Measurements from ENCODE around the gene THRAP3. TPM values are rescaled to one million over a fixed set of nuclear protein-coding genes. Genes with fewer than 3 reads are reported as not detected.

Gene THRAP3
- total and polyA plus RNA-seq, 9 of the 15 experiments (the other 6 are each of a cell fraction or from before 2014, with no cell fraction given): 66.2 to 135 (median 113) TPM

DNA sequence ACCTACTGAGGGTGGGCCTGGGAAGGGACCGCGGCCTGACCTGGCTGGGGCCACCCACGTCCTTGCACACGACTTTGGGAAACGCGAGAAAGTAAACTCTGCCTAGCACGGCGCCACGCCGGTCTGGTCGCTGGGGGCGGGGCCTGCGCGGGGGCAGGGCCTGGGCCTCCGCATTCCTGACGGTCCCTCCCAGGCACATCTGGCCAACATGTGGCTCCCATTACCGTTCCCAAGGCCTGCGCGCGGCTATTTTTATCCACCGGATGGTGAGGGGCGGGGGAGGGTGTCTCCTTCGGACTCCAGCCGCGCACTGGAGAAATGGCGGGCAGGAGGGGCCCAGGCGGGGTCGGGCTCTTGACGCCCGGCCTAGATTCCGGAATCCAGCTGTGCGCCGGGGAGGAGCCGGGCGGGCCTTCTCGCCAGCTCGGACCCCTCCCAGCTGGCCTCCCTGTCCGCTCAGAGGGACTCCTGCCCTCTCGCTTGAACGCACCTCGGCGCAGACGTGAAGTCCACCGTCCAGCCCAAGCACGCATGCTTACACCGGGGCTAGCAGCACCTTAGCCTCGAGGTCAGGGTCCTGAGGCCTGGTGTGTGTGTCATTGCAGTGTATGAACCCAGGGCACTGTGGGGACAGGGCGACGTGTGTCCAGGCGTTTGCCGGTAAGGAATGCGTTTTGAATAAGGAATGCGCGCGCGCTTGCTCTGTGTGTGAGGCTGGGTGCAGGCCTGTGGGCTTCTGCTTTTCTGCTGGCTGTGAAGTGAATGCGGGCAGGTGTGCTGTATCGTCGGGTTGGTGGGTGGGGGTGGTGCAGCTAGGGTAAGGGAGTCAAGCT lies 97.1 kb downstream of the THRAP3 start (continued):
- 0 out of 2 replicates have a peak, but pooled peaks have one; percentile 16 for TF ChIP-seq TCF7 (IDR thresholded peaks at IDR 0.05; ENCODE audit: borderline replicate concordance)
- TF ChIP-seq FOXJ3 (CRISPR knock-in tag; IDR thresholded peaks at IDR 0.05): no peak
- TF ChIP-seq BRCA1 (IDR thresholded peaks at IDR 0.05): no peak
- TF ChIP-seq BRCA1 (CRISPR knock-in tag; IDR thresholded peaks at IDR 0.05): no peak
- TF ChIP-seq ZNF140 (CRISPR knock-in tag; IDR thresholded peaks at IDR 0.05): no peak
- no peak for TF ChIP-seq HNRNPUL1 (IDR thresholded peaks at IDR 0.05; ENCODE audit: low read length)
- no peak for TF ChIP-seq EHMT2 (IDR thresholded peaks at IDR 0.05)
- 0 out of 2 replicates have a peak, but pooled peaks have one; percentile 18 for TF ChIP-seq GATAD2B (IDR thresholded peaks at IDR 0.05; ENCODE audit: borderline replicate concordance)
- 0 out of 2 replicates have a peak, but pooled peaks have one; percentile 10 for TF ChIP-seq ELF2 (CRISPR knock-in tag; IDR thresholded peaks at IDR 0.05)
- peak; percentile 58; the same call in 1 of the 2 replicates for TF ChIP-seq TOE1 (IDR thresholded peaks at IDR 0.05; ENCODE audit: borderline replicate concordance)
- TF ChIP-seq TOE1 (CRISPR knock-in tag; IDR thresholded peaks at IDR 0.05; ENCODE audit: borderline replicate concordance, low read depth): no peak
- no peak for TF ChIP-seq PHB (CRISPR knock-in tag; IDR thresholded peaks at IDR 0.05)
- no peak for TF ChIP-seq MECOM (CRISPR knock-in tag; IDR thresholded peaks at IDR 0.05)
- TF ChIP-seq NCOA2 (IDR thresholded peaks at IDR 0.05; ENCODE audit: partially characterized antibody in 2 of 2): no peak
- peak; percentile 63; the same call in 1 of the 2 replicates for TF ChIP-seq GTF2E2 (tag; IDR thresholded peaks at IDR 0.05)
- TF ChIP-seq, protein P1, sequence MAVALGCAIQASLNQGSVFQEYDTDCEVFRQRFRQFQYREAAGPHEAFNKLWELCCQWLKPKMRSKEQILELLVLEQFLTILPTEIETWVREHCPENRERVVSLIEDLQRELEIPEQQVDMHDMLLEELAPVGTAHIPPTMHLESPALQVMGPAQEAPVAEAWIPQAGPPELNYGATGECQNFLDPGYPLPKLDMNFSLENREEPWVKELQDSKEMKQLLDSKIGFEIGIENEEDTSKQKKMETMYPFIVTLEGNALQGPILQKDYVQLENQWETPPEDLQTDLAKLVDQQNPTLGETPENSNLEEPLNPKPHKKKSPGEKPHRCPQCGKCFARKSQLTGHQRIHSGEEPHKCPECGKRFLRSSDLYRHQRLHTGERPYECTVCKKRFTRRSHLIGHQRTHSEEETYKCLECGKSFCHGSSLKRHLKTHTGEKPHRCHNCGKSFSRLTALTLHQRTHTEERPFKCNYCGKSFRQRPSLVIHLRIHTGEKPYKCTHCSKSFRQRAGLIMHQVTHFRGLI (CRISPR knock-in tag; IDR thresholded peaks at IDR 0.05): no peak
- TF ChIP-seq, protein P2, sequence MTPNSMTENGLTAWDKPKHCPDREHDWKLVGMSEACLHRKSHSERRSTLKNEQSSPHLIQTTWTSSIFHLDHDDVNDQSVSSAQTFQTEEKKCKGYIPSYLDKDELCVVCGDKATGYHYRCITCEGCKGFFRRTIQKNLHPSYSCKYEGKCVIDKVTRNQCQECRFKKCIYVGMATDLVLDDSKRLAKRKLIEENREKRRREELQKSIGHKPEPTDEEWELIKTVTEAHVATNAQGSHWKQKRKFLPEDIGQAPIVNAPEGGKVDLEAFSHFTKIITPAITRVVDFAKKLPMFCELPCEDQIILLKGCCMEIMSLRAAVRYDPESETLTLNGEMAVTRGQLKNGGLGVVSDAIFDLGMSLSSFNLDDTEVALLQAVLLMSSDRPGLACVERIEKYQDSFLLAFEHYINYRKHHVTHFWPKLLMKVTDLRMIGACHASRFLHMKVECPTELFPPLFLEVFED (CRISPR knock-in tag; conservative IDR thresholded peaks at IDR 0.05): peak; percentile 33; the same call in 1 of the 2 replicates
- TF ChIP-seq, protein P3, sequence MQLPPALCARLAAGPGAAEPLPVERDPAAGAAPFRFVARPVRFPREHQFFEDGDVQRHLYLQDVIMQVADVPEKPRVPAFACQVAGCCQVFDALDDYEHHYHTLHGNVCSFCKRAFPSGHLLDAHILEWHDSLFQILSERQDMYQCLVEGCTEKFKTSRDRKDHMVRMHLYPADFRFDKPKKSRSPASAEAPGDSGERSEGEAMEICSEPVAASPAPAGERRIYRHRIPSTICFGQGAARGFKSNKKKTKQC (CRISPR knock-in tag; IDR thresholded peaks at IDR 0.05): 0 out of 2 replicates have a peak, but pooled peaks have one; percentile 93
- TF ChIP-seq ZNF75A (CRISPR knock-in tag; IDR thresholded peaks at IDR 0.05): no peak; the same call in 1 of the 2 replicates
- no peak for TF ChIP-seq ZNF696 (CRISPR knock-in tag; conservative IDR thresholded peaks at IDR 0.05)
- no peak for TF ChIP-seq CAMTA2 (CRISPR knock-in tag; conservative IDR thresholded peaks at IDR 0.05)
- peak; percentile 68 for TF ChIP-seq ZNF143 (CRISPR knock-in tag; IDR thresholded peaks at IDR 0.05)
- peak in 1 of 2 experiments; percentile 22; a peak in 1 of 4 replicates for TF ChIP-seq NONO (IDR thresholded peaks at IDR 0.05; ENCODE audit: low read depth in 2 of 2, low read length in 1 of 2)
- TF ChIP-seq, protein P4, sequence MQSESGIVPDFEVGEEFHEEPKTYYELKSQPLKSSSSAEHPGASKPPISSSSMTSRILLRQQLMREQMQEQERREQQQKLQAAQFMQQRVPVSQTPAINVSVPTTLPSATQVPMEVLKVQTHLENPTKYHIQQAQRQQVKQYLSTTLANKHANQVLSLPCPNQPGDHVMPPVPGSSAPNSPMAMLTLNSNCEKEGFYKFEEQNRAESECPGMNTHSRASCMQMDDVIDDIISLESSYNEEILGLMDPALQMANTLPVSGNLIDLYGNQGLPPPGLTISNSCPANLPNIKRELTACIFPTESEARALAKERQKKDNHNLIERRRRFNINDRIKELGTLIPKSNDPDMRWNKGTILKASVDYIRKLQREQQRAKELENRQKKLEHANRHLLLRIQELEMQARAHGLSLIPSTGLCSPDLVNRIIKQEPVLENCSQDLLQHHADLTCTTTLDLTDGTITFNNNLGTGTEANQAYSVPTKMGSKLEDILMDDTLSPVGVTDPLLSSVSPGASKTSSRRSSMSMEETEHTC (IDR thresholded peaks at IDR 0.05): no peak
- TF ChIP-seq PURB (CRISPR knock-in tag; IDR thresholded peaks at IDR 0.05; ENCODE audit: low read depth): no peak

All from K562 (cell line).